GM12872 (cell line): ENCODE data around the gene RNF169.

Source experiments
- CTCF ChIP-seq: IDR thresholded peaks from 3 replicates; pipeline ENCODE4 v1.5.1; 2011; ENCODE audit warnings: low read depth, mild to moderate bottlenecking, low read length, moderate library complexity; ENCODE audit not compliant: insufficient read depth

RNF169 gene

GRCh38 chr11:74838188-74838587 lies 89.5 kb downstream of the RNF169 start:
- TF ChIP-seq CTCF: no peak

GRCh38 chr11:74839446-74839845 lies 90.8 kb downstream of the RNF169 start:
- TF ChIP-seq CTCF: no peak

- no peak for TF ChIP-seq CTCF
Observed at GRCh38 chr11:74839971-74840370, 91.3 kb downstream of the RNF169 start.

DNA sequence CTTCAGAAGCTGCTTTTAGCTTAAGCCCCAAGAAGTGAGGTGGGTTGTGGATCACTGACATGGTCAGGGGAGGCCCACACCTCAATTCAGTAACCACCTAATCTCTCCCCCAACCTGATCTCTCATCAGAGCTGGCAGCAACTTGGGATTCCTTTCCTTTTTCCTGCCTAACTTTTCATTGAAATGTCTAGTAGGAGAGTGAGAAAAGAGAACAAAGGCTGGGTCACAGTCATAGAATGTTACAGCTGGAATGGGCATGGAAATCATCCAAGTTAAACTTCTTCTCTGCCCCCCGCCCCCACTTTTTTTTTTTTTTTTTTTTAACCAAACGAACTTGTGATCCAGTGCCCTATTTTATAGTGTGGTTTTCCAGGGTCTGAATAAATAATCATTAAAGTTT lies 91.8 kb downstream of the RNF169 start:
- no peak for TF ChIP-seq CTCF

DNA sequence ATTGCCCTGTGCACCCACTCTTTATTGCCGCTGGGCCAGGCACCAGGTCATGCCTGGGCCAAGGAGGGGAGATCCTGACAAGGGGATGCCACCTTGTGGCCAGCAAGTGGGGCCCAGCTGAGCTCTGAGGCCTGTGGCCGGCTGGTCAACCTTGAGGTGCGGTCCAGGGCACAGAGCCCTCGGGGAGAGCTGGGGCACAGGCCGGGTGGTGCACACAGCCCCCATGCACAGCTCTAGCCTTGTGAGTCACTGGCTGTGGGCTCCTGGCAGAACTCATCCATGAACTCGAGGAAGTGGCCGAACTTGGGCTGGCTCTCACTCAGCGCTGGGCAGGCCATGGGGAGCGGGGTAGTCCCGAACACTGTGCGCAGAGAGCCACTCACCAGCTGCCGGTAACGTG lies 94.3 kb downstream of the RNF169 start:
- 0 out of 3 replicates have a peak, but pooled peaks have one; percentile 16 for TF ChIP-seq CTCF

- no peak for TF ChIP-seq CTCF
Observed at GRCh38 chr11:74844072-74844471, 95.4 kb downstream of the RNF169 start.

- no peak for TF ChIP-seq CTCF
Observed at GRCh38 chr11:74844865-74845264, 96.2 kb downstream of the RNF169 start.
